Liver (tissue), 9 donors: Measurements from ENCODE around the gene NHLRC1. TPM values are rescaled to one million over a fixed set of nuclear protein-coding genes. Genes with fewer than 3 reads are reported as not detected.

Experiments
- DNase-seq: peaks from one replicate; pipeline ENCODE4 v3.0.0-alpha.2; 2017; ENCODE audit warnings: low spot score
- H3K27ac ChIP-seq, 2 donors: one replicate each; pipeline ENCODE4 v1.7.0; 2013; ENCODE audit warnings: inconsistent platforms in 2 of 2, low read length in 2 of 2, control low read depth in 1 of 2, low read depth in 1 of 2, mild to moderate bottlenecking in 1 of 2
- H3K27me3 ChIP-seq, 4 donors: one replicate each; pipeline versions ENCODE4 v1.6.1 to v1.7.0; 2013; ENCODE audit warnings: low read length in 3 of 4, inconsistent platforms in 1 of 4, mild to moderate bottlenecking in 1 of 4, moderate library complexity in 1 of 4; ENCODE audit not compliant: control insufficient read depth in 4 of 4, insufficient read depth in 4 of 4
- H3K36me3 ChIP-seq, 4 donors: one replicate each; pipeline versions ENCODE4 v1.6.1 to v1.7.0; 2013; ENCODE audit warnings: low read length in 3 of 4, mild to moderate bottlenecking in 3 of 4, low read depth in 1 of 4, moderate library complexity in 1 of 4; ENCODE audit not compliant: control insufficient read depth in 4 of 4, insufficient read depth in 3 of 4
- H3K4me1 ChIP-seq, 4 donors: one replicate each; pipeline versions ENCODE4 v1.6.1 to v1.7.0; 2013; ENCODE audit warnings: low read length in 3 of 4, mild to moderate bottlenecking in 3 of 4, moderate library complexity in 1 of 4; ENCODE audit not compliant: control insufficient read depth in 4 of 4, insufficient read depth in 4 of 4
- H3K4me3 ChIP-seq, 3 donors: one replicate each; pipeline versions ENCODE4 v1.6.1 to v1.7.0; 2013; ENCODE audit warnings: low read length in 3 of 3, control low read depth in 1 of 3, low read depth in 1 of 3, mild to moderate bottlenecking in 1 of 3
- H3K9ac ChIP-seq, 2 donors: one replicate each; pipeline ENCODE4 v1.7.0; 2013; ENCODE audit warnings: low read length in 2 of 2, mild to moderate bottlenecking in 2 of 2, moderate library complexity in 2 of 2, control low read depth in 1 of 2, low read depth in 1 of 2
- H3K9me3 ChIP-seq, 4 donors: one replicate each; pipeline versions ENCODE4 v1.6.1 to v1.7.0; 2013; ENCODE audit warnings: low read length in 3 of 4; ENCODE audit not compliant: control insufficient read depth in 4 of 4
- CTCF ChIP-seq: fragments of 150-350 bp; IDR thresholded peaks from 2 replicates; pipeline ENCODE4 v1.5.1; 2017; ENCODE audit warnings: improper control_type of control experiment, low read depth, low read length; ENCODE audit not compliant: missing input control
- EGR1 ChIP-seq, 2 donors: IDR thresholded peaks; 2 replicates each; pipeline ENCODE4 v1.6.1; 2016 to 2018; ENCODE audit warnings: antibody characterized with exemption in 2 of 2, low read depth in 2 of 2
- FOXA1 ChIP-seq: IDR thresholded peaks from 2 replicates; pipeline ENCODE4 v1.6.1; 2016; ENCODE audit warnings: antibody characterized with exemption
- FOXA2 ChIP-seq: IDR thresholded peaks from 2 replicates; pipeline ENCODE4 v1.6.1; 2016; ENCODE audit warnings: antibody characterized with exemption
- GABPA ChIP-seq, 2 donors: IDR thresholded peaks in 1 of 2; conservative IDR thresholded peaks in 1 of 2; 2 replicates each; pipeline ENCODE4 v1.6.1; 2016; ENCODE audit warnings: antibody characterized with exemption in 2 of 2, mild to moderate bottlenecking in 1 of 2, moderate library complexity in 1 of 2
- HNF4A ChIP-seq, 2 donors: conservative IDR thresholded peaks; 2 replicates each; pipeline ENCODE4 v1.6.1; 2016; ENCODE audit warnings: antibody characterized with exemption in 2 of 2, mild to moderate bottlenecking in 2 of 2
- HNF4G ChIP-seq: IDR thresholded peaks from 2 replicates; pipeline ENCODE4 v1.6.1; 2016; ENCODE audit warnings: antibody characterized with exemption
- JUND ChIP-seq, 2 donors: IDR thresholded peaks; 2 replicates each; pipeline ENCODE4 v1.6.1; 2016; ENCODE audit warnings: antibody characterized with exemption in 2 of 2
- NR2F2 ChIP-seq: IDR thresholded peaks from 2 replicates; pipeline ENCODE4 v1.6.1; 2016; ENCODE audit warnings: antibody characterized with exemption
- RAD21 ChIP-seq, 2 donors: IDR thresholded peaks; 2 replicates each; pipeline ENCODE4 v1.6.1; 2016; ENCODE audit warnings: antibody characterized with exemption in 2 of 2, mild to moderate bottlenecking in 2 of 2
- REST ChIP-seq: IDR thresholded peaks from 2 replicates; pipeline ENCODE4 v1.6.1; 2016; ENCODE audit warnings: antibody characterized with exemption, mild to moderate bottlenecking
- RXRA ChIP-seq, 2 donors: IDR thresholded peaks; 2 replicates each; pipeline ENCODE4 v1.6.1; 2017 to 2018; ENCODE audit warnings: antibody characterized with exemption in 2 of 2, mild to moderate bottlenecking in 1 of 2
- SP1 ChIP-seq: IDR thresholded peaks from 2 replicates; pipeline ENCODE4 v1.6.1; 2018; ENCODE audit warnings: antibody characterized with exemption, mild to moderate bottlenecking
- TAF1 ChIP-seq: conservative IDR thresholded peaks from 2 replicates; pipeline ENCODE4 v1.6.1; 2016; ENCODE audit warnings: antibody characterized with exemption, mild to moderate bottlenecking
- YY1 ChIP-seq: IDR thresholded peaks from 2 replicates; pipeline ENCODE4 v1.6.1; 2016; ENCODE audit warnings: antibody characterized with exemption, mild to moderate bottlenecking
- ZBTB33 ChIP-seq: IDR thresholded peaks from 2 replicates; pipeline ENCODE4 v1.6.1; 2016; ENCODE audit warnings: antibody characterized with exemption
- WGBS: extraction: QIAGEN DNeasy Blood & Tissue Kit; methylation state at CpG from one replicate; pipeline ENCODE4 v1.1.7; 2013; 5-methylcytosine and 5-hydroxymethylcytosine counted together
- polyA plus RNA-seq, 2 donors: library from polyadenylated mRNA; stranded (reverse) in 1 of 2; unstranded in 1 of 2; fragments of 200-250 nt in 1 of 2; fragments of >200 nt in 1 of 2; fragmentation: Nextera tagmentation in 1 of 2; extraction: Ambion mirVana in 1 of 2; gene quantifications; one replicate each; pipeline versions ENCODE4 v1.2.1 to v1.2.3, GENCODE V29; 2013 to 2015
- total RNA-seq, 2 donors: library from RNA; depleted of rRNA; stranded (reverse); fragments of >200 nt; gene quantifications; one replicate each; pipeline ENCODE4 v1.2.3, GENCODE V29; 2014
- TF ChIP-seq, protein P1 (sequence below): IDR thresholded peaks from 2 replicates; pipeline ENCODE4 v1.6.1; 2016; ENCODE audit warnings: antibody characterized with exemption
- TF ChIP-seq, protein P2 (sequence below): IDR thresholded peaks from 2 replicates; pipeline ENCODE4 v1.6.1; 2016; ENCODE audit warnings: antibody characterized with exemption
- donor health status: healthy.
- donor health status: healthy.
- donor health status: healthy.
- donor health status: healthy.
- donor health status: healthy.

NHLRC1 gene
- total and polyA plus RNA-seq, 4 donors = 2.1 to 4.4 (median 3.0) TPM

GRCh38 chr6:18101271-18101670 lies 21.2 kb downstream of the NHLRC1 start:
- H3K4me1 ChIP-seq = no peaks in the 10 kb centered on the region
- no peaks in the 10 kb centered on the region for H3K27me3 ChIP-seq
- TF ChIP-seq FOXA1 (no peak), HNF4A (conservative IDR thresholded peaks at IDR 0.05) (no peak), REST (no peak), NR2F2 (no peak), GABPA (IDR thresholded peaks at IDR 0.05 in 1 of 2, conservative IDR thresholded peaks at IDR 0.05 in 1 of 2) (no peak), FOXA2 (no peak), YY1 (no peak), HNF4G (no peak), EGR1 (IDR thresholded peaks at IDR 0.05; ENCODE audit: low read depth in 2 of 2) (no peak), ZBTB33 (no peak), SP1 (no peak), RAD21 (IDR thresholded peaks at IDR 0.05) (no peak), RXRA (IDR thresholded peaks at IDR 0.05) (no peak), TAF1 (no peak), CTCF (no peak), JUND (IDR thresholded peaks at IDR 0.05) (no peak)
- TF ChIP-seq, protein P1, sequence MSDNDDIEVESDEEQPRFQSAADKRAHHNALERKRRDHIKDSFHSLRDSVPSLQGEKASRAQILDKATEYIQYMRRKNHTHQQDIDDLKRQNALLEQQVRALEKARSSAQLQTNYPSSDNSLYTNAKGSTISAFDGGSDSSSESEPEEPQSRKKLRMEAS = no peak
- TF ChIP-seq, protein P2, sequence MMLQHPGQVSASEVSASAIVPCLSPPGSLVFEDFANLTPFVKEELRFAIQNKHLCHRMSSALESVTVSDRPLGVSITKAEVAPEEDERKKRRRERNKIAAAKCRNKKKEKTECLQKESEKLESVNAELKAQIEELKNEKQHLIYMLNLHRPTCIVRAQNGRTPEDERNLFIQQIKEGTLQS = no peak
- DNase-seq = no peak
- H3K9me3 ChIP-seq = no peaks in the 10 kb centered on the region
- H3K4me3 ChIP-seq = no peak overlapping the region
- H3K27ac ChIP-seq = no peak overlapping the region
- H3K9ac ChIP-seq = no peak overlapping the region
- WGBS = 98% methylated on average over 1 of the region's 1 CpG
- no peaks in the 10 kb centered on the region for H3K36me3 ChIP-seq
